B cell (primary cell): Measurements from ENCODE around the gene PRPF38A. TPM values are rescaled to one million over a fixed set of nuclear protein-coding genes. Genes with fewer than 3 reads are reported as not detected.

ENCODE experiments used
- ATAC-seq: fragments of 200-7000 bp; cut with Tn5 transposase; one replicate; pipeline ENCODE4 v1.10.0; 2021; ENCODE audit warnings: low read depth, mild to moderate bottlenecking, moderate number of reproducible peaks, moderate library complexity
- CTCF ChIA-PET: fragments of 350-600 bp; sonication (Branson Sonifier 250); formaldehyde crosslinking; loops from one replicate; lab custom pipeline; 2021; ENCODE audit warnings: antibody characterized with exemption, inconsistent platforms; lab: Charles Lee
- POLR2A ChIA-PET: fragments of 350-600 bp; sonication (Branson Sonifier 250); formaldehyde crosslinking; loops from one replicate; lab custom pipeline; 2021; ENCODE audit warnings: antibody characterized with exemption; lab: Charles Lee
- DNase-seq: peaks from one replicate; pipeline ENCODE4 v3.0.0; 2013
- H2AFZ ChIP-seq: 2 replicates; pipeline ENCODE4 v1.6.1; 2012; ENCODE audit warnings: mild to moderate bottlenecking, low read depth, low read length; ENCODE audit not compliant: insufficient read depth, poor library complexity, severe bottlenecking
- H3K27ac ChIP-seq, 2 donors: 1 replicate in 1 of 2; 2 replicates in 1 of 2; pipeline ENCODE4 v1.5.1; 2012 to 2013; ENCODE audit warnings: low read length in 2 of 2, mild to moderate bottlenecking in 2 of 2, moderate library complexity in 1 of 2
- H3K27me3 ChIP-seq, 4 experiments: fragments of 200-600 bp in 1 of 4; sonication (generic) in 1 of 4; replicated peaks in 1 of 4; 1 replicate in 2 of 4; 2 replicates in 2 of 4; pipeline versions ENCODE4 v1.6.1 to v1.7.0; 2013 to 2016; ENCODE audit warnings: low read length in 3 of 4, mild to moderate bottlenecking in 2 of 4, mixed read lengths in 1 of 4, moderate library complexity in 1 of 4; ENCODE audit not compliant: insufficient read depth in 4 of 4, control insufficient read depth in 3 of 4; ENCODE audit errors: control extremely low read depth in 1 of 4
- H3K36me3 ChIP-seq, 2 experiments: replicated peaks in 1 of 2; 1 replicate in 1 of 2; 2 replicates in 1 of 2; pipeline versions ENCODE4 v1.6.1 to v1.7.1; 2013; ENCODE audit warnings: low read length in 1 of 2; ENCODE audit not compliant: insufficient read depth in 2 of 2, control insufficient read depth in 1 of 2; ENCODE audit errors: control extremely low read depth in 1 of 2, extremely low read depth in 1 of 2
- H3K4me1 ChIP-seq, 2 donors: fragments of 200-600 bp in 1 of 2; sonication (generic) in 1 of 2; 1 replicate in 1 of 2; 2 replicates in 1 of 2; pipeline versions ENCODE4 v1.5.1 to v1.6.1; 2013 to 2017; ENCODE audit warnings: low read length in 2 of 2; ENCODE audit not compliant: control insufficient read depth in 2 of 2, insufficient read depth in 2 of 2
- H3K4me2 ChIP-seq: replicated peaks from 2 replicates; pipeline ENCODE3; 2012; ENCODE audit warnings: mild to moderate bottlenecking, low read depth, low read length; ENCODE audit not compliant: poor library complexity, severe bottlenecking
- H3K4me3 ChIP-seq, 5 experiments: fragments of 200-600 bp in 1 of 5; sonication (generic) in 1 of 5; 1 replicate in 3 of 5; 2 replicates in 2 of 5; pipeline versions ENCODE4 v1.5.1 to v1.7.0; 2011 to 2016; ENCODE audit warnings: low read length in 4 of 5, mild to moderate bottlenecking in 4 of 5, low read depth in 2 of 5, control low read depth in 1 of 5, moderate library complexity in 1 of 5; ENCODE audit not compliant: insufficient read depth in 1 of 5; ENCODE audit errors: control extremely low read depth in 1 of 5, extremely low read depth in 1 of 5
- H3K79me2 ChIP-seq: fragments of 200-600 bp; sonication (generic); one replicate; pipeline ENCODE4 v1.6.0; 2016; ENCODE audit warnings: low read length; ENCODE audit not compliant: control insufficient read depth, insufficient read depth
- H3K9ac ChIP-seq: fragments of 200-600 bp; sonication (generic); 2 replicates; pipeline ENCODE4 v1.6.1; 2017; ENCODE audit warnings: mild to moderate bottlenecking, low read length, moderate library complexity
- H3K9me3 ChIP-seq, 3 donors: one replicate each; pipeline versions ENCODE4 v1.6.1 to v1.7.1; 2013; ENCODE audit warnings: low read length in 2 of 3; ENCODE audit not compliant: control insufficient read depth in 2 of 3, insufficient read depth in 1 of 3; ENCODE audit errors: control extremely low read depth in 1 of 3
- H4K20me1 ChIP-seq: 2 replicates; pipeline ENCODE4 v1.6.0; 2012; ENCODE audit warnings: mild to moderate bottlenecking, low read length; ENCODE audit not compliant: insufficient read depth, control insufficient read depth, poor library complexity, severe bottlenecking
- H3K27ac Mint-ChIP-seq: one replicate; pipeline ENCODE4 v1.8.0; 2021; ENCODE audit warnings: mixed read lengths
- H3K27me3 Mint-ChIP-seq: one replicate; pipeline ENCODE4 v1.8.0; 2021; ENCODE audit warnings: mixed read lengths
- H3K4me1 Mint-ChIP-seq: one replicate; pipeline ENCODE4 v1.8.0; 2021; ENCODE audit warnings: mixed read lengths
- H3K4me3 Mint-ChIP-seq: one replicate; pipeline ENCODE4 v1.8.0; 2021; ENCODE audit warnings: mixed read lengths
- H3K9me3 Mint-ChIP-seq: one replicate; pipeline ENCODE4 v1.8.0; 2022; ENCODE audit warnings: mixed read lengths; ENCODE audit not compliant: insufficient read depth
- EZH2 ChIP-seq: IDR thresholded peaks from 2 replicates; pipeline ENCODE4 v1.6.1; 2012; ENCODE audit warnings: borderline replicate concordance, low read depth, mild to moderate bottlenecking, moderate library complexity, low read length; ENCODE audit not compliant: insufficient read depth, poor library complexity, severe bottlenecking
- WGBS: methylation state at CpG from one replicate; pipeline ENCODE4 v1.1.5; 2013; ENCODE audit warnings: missing lambda C conversion rate; ENCODE audit not compliant: insufficient coverage; 5-methylcytosine and 5-hydroxymethylcytosine counted together
- intact Hi-C: fragments of 100-400 bp; cut with micrococcal nuclease; formaldehyde crosslinking; loops from one replicate; pipeline ENCODE4 v1.10.0; 2022
- polyA plus RNA-seq: library from polyadenylated mRNA; depleted of rRNA; stranded (reverse); fragments of >200 nt; gene quantifications from 2 replicates; pipeline ENCODE4 v1.2.3, GENCODE V29; 2012
- total RNA-seq, 2 donors: library from RNA; stranded (reverse); fragments of 120-200 nt in 1 of 2; gene quantifications; 1 replicate in 1 of 2; 2 replicates in 1 of 2; pipeline versions ENCODE4 v1.2.3 to v1.2.4, GENCODE V29; 2013 to 2022
- TF ChIP-seq, protein P1 (sequence below): fragments of 200-600 bp; IDR thresholded peaks from one replicate; pipeline ENCODE4 v1.8.0; 2022; ENCODE audit warnings: antibody characterized with exemption, mild to moderate bottlenecking

PRPF38A gene
- total and polyA plus RNA-seq, 2 donors (not counting 1 experiment from before 2014, with no cell fraction given): 21.8 to 69.8 TPM

DNA sequence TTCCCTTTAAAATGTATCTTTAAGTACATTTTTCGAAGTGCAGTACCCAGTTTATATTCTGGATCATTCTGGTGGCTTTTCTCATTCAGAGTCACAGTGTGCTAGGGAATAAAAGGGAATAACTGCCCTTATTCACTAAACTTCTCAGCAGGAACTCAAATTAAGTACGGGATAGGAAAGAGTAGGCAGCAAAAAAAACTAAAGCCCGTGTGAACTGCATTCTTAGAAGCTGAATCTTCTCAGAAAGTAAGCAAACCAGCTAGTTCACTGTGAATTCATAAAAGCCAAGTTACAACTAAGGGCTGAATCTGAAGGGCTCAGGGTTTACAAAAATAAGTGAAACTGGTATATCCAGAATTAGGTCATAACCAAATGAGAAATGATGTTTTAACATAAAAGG lies 22.0 kb downstream of the PRPF38A start:
- Histone ChIP-seq H3K36me3 (peaks cover 7 to 44% of the 10 kb centered on the region in 2 experiments), H3K4me1 (peaks cover 0 to 11% of the 10 kb centered on the region in 2 donors), H2AFZ (no peak overlapping the region), H3K27me3 (no peaks in the 10 kb centered on the region), H3K4me3 (no peak overlapping the region), H3K27ac (peak overlapping the region in 1 of 2 donors; percentile 44), H3K9me3 (no peaks in the 10 kb centered on the region), H3K4me2 (no peak overlapping the region), H4K20me1 (no peaks in the 10 kb centered on the region), H3K9ac (no peak overlapping the region), H3K79me2 (no peaks in the 10 kb centered on the region)
- CTCF ChIA-PET: no interaction called here
- Mint-ChIP-seq H3K9me3 (no peaks in the 10 kb centered on the region), H3K27ac (no peak overlapping the region), H3K27me3 (no peaks in the 10 kb centered on the region), H3K4me3 (no peak overlapping the region), H3K4me1 (peaks cover 15% of the 10 kb centered on the region)
- DNase-seq (no peak), ATAC-seq (no peak)
- WGBS: 60% methylated on average over 1 of the region's 3 CpGs
- POLR2A ChIA-PET: interaction anchor here (0.6 kb wide), 1 partner anchor 127 kb away, joined by 4 read pairs; the partner anchor contains the start of gene TUT4
- TF ChIP-seq EZH2: no peak
- TF ChIP-seq, protein P1, sequence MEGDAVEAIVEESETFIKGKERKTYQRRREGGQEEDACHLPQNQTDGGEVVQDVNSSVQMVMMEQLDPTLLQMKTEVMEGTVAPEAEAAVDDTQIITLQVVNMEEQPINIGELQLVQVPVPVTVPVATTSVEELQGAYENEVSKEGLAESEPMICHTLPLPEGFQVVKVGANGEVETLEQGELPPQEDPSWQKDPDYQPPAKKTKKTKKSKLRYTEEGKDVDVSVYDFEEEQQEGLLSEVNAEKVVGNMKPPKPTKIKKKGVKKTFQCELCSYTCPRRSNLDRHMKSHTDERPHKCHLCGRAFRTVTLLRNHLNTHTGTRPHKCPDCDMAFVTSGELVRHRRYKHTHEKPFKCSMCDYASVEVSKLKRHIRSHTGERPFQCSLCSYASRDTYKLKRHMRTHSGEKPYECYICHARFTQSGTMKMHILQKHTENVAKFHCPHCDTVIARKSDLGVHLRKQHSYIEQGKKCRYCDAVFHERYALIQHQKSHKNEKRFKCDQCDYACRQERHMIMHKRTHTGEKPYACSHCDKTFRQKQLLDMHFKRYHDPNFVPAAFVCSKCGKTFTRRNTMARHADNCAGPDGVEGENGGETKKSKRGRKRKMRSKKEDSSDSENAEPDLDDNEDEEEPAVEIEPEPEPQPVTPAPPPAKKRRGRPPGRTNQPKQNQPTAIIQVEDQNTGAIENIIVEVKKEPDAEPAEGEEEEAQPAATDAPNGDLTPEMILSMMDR: no peak
- intact Hi-C loops: no loop called here

DNA sequence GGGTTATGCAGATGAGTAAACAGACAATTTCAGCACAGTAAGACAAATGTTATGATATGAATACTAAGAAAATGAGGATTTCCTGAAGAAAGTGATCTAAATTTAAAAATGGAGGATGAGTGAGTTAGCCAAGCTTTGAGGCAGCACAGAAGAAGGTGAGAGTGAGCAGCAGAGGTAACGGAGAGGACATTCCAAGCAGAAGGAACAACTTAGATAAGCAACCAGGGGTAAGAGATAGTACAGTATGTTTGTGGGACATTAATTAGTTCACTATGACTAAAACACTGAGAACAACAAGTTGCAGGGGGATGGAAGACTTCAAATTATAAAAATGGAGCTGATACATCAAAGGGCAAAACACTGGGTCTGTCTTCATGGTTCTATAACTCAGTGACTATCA lies 22.8 kb downstream of the PRPF38A start:
- H3K4me3 ChIP-seq: no peak overlapping the region
- WGBS: no CpG with 5 or more reads among the region's 1 CpG
- intact Hi-C loops: no loop called here
- no peak overlapping the region for H3K27ac Mint-ChIP-seq
- H3K27me3 ChIP-seq: no peaks in the 10 kb centered on the region
- TF ChIP-seq, protein P1: no peak
- TF ChIP-seq EZH2: no peak
- DNase-seq: no peak
- H4K20me1 ChIP-seq: no peaks in the 10 kb centered on the region
- no peak for ATAC-seq
- H3K27ac ChIP-seq: no peak overlapping the region
- no peaks in the 10 kb centered on the region for H3K79me2 ChIP-seq
- H3K9ac ChIP-seq: no peak overlapping the region
- H3K27me3 Mint-ChIP-seq: no peaks in the 10 kb centered on the region
- H3K9me3 ChIP-seq: no peaks in the 10 kb centered on the region
- H3K4me1 Mint-ChIP-seq: peaks cover 15% of the 10 kb centered on the region
- no peak overlapping the region for H3K4me2 ChIP-seq
- peaks cover 10 to 42% of the 10 kb centered on the region in 2 experiments for H3K36me3 ChIP-seq
- ChIA-PET POLR2A (no interaction called here), CTCF (no interaction called here)
- peaks cover 0 to 11% of the 10 kb centered on the region in 2 donors for H3K4me1 ChIP-seq
- H3K9me3 Mint-ChIP-seq: no peaks in the 10 kb centered on the region
- no peak overlapping the region for H2AFZ ChIP-seq
- no peak overlapping the region for H3K4me3 Mint-ChIP-seq
